ENCODE data around the gene JMJD1C.

The JMJD1C gene

DNA sequence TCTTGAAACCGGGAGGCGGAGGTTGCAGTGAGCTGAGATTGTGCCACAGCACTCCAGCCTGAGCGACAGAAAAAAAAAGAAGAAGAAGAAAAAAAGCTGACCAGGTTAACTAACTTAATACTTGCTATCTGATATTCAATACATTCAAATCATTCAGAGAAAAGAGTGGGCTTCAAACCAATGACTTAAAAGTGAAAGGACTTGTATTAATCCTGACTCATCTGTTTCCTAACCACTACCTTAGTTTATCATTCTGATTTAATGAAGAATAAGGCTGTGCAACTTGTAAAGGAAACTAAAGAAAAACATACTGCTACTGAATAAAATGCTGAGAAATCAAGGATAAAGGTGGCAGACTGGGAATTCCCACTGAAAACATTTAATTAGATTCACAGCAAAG is 204.3 kb downstream of the JMJD1C start:
- TF ChIP-seq, protein P1, sequence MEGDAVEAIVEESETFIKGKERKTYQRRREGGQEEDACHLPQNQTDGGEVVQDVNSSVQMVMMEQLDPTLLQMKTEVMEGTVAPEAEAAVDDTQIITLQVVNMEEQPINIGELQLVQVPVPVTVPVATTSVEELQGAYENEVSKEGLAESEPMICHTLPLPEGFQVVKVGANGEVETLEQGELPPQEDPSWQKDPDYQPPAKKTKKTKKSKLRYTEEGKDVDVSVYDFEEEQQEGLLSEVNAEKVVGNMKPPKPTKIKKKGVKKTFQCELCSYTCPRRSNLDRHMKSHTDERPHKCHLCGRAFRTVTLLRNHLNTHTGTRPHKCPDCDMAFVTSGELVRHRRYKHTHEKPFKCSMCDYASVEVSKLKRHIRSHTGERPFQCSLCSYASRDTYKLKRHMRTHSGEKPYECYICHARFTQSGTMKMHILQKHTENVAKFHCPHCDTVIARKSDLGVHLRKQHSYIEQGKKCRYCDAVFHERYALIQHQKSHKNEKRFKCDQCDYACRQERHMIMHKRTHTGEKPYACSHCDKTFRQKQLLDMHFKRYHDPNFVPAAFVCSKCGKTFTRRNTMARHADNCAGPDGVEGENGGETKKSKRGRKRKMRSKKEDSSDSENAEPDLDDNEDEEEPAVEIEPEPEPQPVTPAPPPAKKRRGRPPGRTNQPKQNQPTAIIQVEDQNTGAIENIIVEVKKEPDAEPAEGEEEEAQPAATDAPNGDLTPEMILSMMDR (conservative IDR thresholded peaks at IDR 0.05; ENCODE audit: low read length), result no peak
- H3K4me3 ChIP-seq (ENCODE audit: low read length), result no peak overlapping the region
- no peak for DNase-seq (ENCODE audit: low read depth)

DNA sequence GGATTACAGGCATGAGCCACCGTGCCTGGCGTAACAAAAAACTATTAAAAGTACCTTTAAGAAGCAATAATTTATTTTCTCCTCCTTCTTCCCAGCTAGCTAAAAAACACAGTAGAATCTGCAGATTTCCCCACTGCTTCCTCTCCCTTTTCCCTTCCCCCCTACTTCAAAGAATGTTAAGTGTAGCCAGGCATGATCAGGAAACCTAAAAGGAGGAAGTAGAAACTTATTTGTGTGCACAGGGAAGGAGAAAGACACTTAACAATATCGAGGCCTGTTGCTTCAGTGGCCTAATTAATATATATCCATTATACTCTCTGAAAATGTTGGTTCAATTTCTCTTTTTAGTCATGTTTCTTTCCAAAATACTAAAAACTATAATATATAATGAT is 204.9 kb downstream of the JMJD1C start:
- TF ChIP-seq, protein P1 (conservative IDR thresholded peaks at IDR 0.05; ENCODE audit: low read length), result no peak
- H3K4me3 ChIP-seq (ENCODE audit: low read length), result no peak overlapping the region
- no peak for DNase-seq (ENCODE audit: low read depth)

DNA sequence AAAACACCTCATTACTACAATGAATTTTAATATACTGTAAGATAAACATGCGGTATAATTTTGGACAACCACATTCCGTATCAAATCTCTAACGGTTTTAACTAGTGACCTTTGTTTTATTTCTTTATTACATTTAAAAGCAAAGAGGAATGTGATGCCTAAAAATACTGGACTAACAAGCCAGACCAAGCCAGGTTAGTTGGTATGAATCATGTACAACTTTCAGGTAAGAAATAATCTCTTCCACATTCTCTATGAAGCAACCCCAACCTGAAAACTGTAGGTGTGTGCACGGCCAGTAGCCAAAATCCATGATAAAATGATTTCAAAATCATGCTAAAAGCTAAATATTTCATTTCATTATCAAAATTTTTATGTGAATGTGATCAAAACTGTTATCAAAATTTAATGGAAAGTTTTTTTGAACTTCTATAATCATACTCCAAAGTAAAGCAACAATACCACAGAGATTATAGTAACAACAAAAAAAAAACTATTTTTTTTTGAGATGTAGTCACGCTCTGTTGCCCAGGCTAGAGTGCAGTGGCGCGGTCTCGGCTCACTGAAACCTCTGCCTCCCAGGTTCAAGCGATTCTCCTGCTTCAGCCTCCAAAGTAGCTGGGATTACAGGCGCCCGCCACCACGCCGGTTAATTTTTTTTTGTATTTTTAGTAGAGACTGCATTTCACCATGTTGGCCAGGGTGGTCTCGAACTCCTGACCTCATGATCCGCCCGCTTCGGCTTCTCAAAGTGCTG is 205.5 kb downstream of the JMJD1C start:
- H3K4me3 ChIP-seq (ENCODE audit: low read length), result no peak overlapping the region
- DNase-seq (ENCODE audit: low read depth), result no peak
- TF ChIP-seq, protein P1 (conservative IDR thresholded peaks at IDR 0.05; ENCODE audit: low read length), result no peak

DNA sequence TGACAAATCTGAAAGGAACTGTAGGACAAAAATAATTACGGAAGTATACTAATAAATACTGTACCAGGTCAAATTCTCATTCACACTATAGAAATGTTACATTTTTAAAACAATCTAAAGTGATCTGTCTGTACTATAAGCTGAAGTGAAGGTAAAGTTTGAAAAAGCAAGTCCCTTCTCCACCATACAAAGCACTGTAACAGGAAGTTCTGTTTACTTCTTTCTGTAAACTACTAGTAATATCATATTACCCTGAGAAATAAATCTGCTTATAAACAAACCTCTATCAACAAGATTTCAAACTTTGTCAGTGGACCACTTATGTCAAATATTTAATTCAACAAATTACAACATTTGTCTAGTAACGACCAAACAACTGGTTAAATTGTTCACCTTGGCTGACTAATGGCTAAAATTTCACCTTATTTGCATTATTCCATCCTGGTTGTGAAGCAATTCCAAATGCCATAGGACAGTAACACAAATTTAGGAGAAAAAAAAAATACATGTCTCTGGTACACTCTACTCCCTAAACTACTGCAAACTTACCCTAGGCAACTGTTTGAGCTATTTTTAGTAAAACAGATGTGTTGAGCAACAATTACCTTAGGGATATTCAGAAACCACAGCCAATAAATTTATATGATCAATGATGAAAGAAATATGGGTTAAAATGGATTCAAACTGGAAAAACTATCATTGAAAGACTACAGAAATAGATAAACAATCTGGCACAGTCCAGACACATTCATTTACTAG is 206.7 kb downstream of the JMJD1C start:
- no peak overlapping the region for H3K4me3 ChIP-seq (ENCODE audit: low read length)
- no peak for DNase-seq (ENCODE audit: low read depth)
- TF ChIP-seq, protein P1 (conservative IDR thresholded peaks at IDR 0.05; ENCODE audit: low read length), result no peak

DNA sequence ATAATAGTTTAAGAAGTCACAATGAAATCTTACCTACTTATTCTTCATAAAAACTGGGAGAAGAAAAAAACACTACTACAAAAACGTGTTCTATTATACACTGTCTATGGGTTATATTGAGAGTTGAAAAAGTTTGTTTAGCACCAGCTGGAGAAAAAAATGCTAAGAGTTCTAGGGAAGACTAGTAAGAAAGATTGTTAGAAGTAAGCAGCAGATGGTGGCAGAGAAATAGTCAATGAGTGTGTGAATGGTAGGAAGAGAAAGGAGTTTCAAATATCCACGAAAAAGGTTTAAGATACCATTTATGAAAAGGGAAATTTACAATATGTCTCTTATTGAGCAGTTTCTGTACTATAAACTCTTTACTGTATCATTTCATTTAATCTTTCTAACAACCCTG is 208.0 kb downstream of the JMJD1C start:
- TF ChIP-seq, protein P1 (conservative IDR thresholded peaks at IDR 0.05; ENCODE audit: low read length), result no peak
- H3K4me3 ChIP-seq (ENCODE audit: low read length), result no peak overlapping the region
- no peak for DNase-seq (ENCODE audit: low read depth)

DNA sequence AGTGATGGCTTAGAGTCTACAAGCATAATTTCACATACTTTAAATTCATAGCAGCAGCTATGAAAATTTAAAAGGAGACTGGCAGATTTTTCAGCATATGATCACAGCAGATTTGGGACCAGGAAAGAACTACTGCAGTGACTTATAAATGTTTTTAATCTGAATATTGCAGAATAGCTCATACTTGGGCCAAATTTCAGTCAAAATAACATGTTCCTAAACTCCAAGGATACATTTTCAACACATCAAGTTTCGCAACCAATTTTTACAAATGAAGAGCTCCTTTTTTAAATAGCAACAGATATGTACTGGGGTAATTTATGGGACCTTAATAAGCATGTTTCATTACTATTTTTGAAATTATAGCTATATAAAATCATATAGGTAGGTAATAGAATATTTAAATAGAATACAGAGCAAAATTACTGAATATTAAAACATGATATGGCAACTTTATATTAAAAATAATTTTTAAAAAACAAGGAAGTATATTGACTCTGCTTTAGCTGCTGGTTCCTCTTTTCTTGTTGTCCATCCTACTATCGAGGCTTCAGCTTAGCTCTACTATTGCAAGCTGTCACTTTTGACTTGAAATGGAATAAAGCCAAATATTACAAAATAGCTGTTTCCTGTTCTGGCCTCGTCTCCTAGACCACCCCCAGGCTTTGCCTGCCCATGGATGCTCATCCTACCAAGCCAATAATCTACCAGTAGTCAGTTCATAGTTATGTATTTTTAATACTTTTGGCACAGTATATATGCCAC is 209.6 kb downstream of the JMJD1C start:
- TF ChIP-seq, protein P1 (conservative IDR thresholded peaks at IDR 0.05; ENCODE audit: low read length), result no peak
- peak; percentile 63 for DNase-seq (ENCODE audit: low read depth)
- H3K4me3 ChIP-seq (ENCODE audit: low read length), result no peak overlapping the region

Data from AG10803 (cell line).